NCI-H82 treated with DMSO at 0.1 percent for 48 hours (cell line): ENCODE measurements around the gene ETNK1.
"Not testable (repeated sequence)": the region's sequence is repeated elsewhere in the genome, so short reads cannot be mapped to it uniquely, and the experiment has no call there.

Experiments
- DNase-seq: peaks from one replicate; lab custom pipeline; 2025; ENCODE audit not compliant: unreplicated experiment; lab: John Stamatoyannopoulos, UW

Gene ETNK1

DNA sequence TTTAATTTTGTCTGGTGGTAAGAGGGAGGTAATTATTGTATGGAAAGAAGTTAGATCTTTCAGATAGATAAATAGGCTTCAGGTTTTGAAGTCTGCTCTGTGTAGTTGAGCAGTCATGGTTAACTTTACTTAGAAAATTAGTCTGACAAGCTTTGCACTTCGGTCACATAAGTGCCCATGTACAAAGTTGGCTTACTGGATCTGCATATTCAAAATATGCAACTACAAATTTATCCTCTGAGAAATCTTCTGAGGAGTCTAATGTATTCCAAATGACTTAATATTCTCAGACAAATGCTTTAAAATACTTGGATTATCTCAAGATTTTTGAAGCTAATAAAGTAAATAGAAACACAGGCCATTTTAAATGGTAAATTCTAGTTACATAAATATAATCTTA lies 61.2 kb downstream of the ETNK1 start:
- no peak for DNase-seq

GRCh38 chr12:22687361-22688076 lies 62.5 kb downstream of the ETNK1 start:
- no peak for DNase-seq

DNA sequence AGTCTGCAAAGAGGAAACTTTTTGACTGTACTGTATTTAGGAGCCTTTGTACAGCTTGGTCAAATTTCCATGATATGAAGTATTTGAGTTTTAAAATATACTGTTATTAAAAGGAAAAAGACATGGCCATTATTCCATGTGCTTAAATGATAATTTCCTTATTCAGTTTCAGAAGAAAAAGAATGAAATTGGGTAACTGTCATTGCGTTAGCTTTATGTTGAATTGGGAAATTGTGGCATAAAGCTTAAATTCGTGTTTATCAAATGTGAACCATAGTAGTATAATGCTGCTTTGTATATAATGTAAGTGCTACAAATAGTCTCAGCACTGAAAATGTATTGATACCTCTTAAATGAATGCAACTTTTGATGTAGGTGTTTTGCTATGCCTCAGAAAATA lies 64.9 kb downstream of the ETNK1 start:
- DNase-seq: no peak

DNA sequence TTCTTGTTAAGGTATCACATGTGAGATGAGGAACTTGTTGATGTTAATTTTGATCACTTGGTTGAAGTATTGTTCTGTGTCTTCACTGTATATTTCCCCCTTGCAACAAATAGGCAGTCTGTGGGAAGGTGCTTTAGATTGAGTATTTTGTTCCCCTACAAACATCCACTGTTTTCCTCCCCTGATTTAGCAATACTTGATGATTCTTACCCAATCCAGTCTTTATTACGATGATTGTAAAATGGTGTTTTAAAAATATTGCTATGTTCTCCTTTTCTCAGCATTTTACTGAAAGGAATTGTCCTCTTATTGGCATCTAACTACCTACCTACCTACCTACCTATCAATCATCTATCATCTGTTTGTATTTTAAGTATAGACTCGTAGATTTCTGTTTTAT lies 66.3 kb downstream of the ETNK1 start:
- DNase-seq: no peak

- DNase-seq: not testable (repeated sequence)
Measured at GRCh38 chr12:22692467-22692866, 67.5 kb downstream of the ETNK1 start.

- DNase-seq: no peak
Measured at GRCh38 chr12:22692964-22693555, 68.1 kb downstream of the ETNK1 start.

GRCh38 chr12:22698576-22698975 lies 73.6 kb downstream of the ETNK1 start:
- DNase-seq: no peak

DNA sequence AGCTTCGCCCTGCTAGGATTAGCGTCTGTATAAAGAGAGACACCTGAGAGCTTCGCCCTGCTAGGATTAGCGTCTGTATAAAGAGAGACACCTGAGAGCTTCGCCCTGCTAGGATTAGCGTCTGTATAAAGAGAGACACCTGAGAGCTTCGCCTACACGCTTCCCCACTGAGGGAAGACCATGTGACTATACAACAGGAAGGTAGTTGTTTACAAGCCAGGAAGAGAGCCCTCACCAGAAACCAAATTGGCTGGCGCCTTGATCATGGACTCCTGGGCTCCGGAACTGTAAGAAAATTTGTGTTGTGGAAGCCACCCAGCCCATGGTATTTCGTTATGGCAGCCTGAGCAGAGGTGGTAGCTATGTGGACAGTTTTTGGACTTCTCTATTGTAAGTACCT lies 74.7 kb downstream of the ETNK1 start:
- DNase-seq: not testable (repeated sequence)

- no peak for DNase-seq
Measured at GRCh38 chr12:22700106-22700505, 75.1 kb downstream of the ETNK1 start.

DNA sequence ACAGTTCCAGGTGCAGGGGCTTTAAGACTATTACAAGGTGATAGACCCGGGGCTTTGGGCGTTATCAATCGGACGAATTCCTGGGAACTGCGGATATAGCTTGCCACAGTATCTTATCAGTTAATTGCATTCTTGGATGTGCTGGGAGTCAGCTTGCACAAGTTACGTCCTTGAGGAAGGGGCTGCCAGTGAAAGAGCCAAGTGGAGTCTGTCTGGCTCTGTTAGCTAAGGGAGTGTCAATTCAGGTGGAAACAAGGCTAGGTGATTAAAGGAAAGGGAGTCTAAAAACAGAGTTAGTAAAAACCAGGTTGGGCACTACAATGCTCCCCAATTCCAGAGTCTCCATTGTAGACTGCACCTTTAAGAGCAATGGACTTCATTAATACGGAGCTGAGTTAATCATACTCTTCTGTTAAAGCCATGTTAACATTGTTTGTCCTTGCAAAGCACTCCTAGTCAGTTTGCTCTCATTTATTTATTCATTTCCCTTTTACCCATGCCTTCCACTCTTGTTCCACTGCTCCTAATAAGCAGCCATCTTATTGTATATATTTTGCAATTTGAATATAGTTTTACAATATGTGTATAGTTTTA lies 76.3 kb downstream of the ETNK1 start:
- not testable (repeated sequence) for DNase-seq

DNA sequence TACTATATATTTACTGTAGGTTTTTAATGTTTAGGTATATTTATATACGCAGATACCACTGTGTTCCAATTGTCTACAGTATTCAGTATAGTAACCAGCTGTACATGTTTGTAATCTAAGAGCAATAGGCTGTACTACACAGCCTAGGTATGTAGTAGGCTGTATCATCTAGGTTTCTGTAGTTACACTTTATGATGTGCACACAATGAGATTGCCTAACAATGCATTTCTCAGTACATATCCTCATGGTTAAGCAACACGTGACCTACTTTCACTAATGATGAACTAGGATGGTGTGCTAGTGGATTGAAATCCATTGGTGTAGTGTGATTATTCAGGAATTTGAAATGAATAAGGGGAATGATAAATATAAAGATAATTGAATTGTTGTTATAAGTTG lies 77.7 kb downstream of the ETNK1 start:
- no peak for DNase-seq

GRCh38 chr12:22709292-22709691 lies 84.3 kb downstream of the ETNK1 start:
- DNase-seq: no peak

DNA sequence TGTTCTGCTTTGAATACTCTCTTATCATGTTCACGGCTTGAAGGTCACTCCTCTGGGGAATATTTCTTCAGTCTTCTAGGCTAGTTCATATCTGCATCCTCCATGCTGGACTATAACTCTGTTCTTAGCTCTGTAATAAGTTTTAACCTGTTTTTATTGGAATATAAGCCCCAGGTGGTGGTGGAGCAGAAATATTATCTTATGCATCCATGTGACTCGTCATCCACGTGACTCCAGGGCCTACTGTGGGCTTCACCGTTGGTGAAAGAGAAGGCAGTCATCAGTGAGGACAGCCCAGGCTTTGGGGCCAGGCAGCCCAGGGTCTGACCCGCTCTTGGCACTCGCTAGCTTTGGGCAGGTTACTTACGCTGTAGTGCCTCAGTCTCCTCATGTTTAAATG lies 87.1 kb downstream of the ETNK1 start:
- no peak for DNase-seq

DNA sequence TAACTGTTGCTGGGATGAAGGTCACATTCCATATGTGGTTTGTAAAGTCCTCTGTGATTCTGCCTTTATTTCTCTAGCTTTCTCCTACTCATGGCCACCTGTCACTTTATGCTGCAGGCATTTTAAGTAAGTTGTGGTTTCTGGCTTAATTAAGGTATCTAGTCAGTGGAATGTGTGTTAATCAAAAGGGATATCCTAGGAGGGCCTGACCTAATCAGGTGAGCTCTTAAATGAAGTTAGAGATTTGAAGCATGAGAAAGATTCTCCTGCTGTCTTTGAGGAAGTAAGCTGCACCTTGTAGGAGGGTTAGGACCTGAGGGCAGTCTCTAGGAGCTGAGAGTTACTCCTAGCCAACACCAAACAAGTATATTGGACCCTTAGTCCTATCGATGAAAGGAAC lies 90.3 kb downstream of the ETNK1 start:
- no peak for DNase-seq

DNA sequence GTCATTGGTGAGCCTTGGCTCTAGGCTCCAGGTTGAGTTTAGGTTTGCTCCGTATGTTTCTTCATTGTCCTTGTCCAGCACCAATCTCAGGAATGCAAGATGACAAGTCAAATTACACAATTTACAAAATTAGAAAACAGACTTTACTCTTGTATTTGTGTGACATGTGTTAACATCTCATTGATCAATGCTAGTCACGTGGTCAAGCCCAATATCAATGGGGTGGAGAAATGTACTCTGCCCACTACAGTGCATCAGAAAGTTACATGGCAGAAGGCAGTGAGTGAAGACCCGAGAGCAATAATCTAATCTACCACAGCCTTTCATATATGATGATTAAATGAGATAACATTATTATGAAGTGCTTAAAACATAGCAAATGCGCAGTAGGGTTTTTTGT lies 94.8 kb downstream of the ETNK1 start:
- DNase-seq: no peak

- no peak for DNase-seq
Measured at GRCh38 chr12:22722081-22722480, 97.1 kb downstream of the ETNK1 start.

GRCh38 chr12:22722779-22723178 lies 97.8 kb downstream of the ETNK1 start:
- no peak for DNase-seq

- peak; percentile 85 for DNase-seq
Measured at GRCh38 chr12:22728987-22729386, 104.0 kb downstream of the ETNK1 start.

GRCh38 chr12:22729431-22729956 lies 104.5 kb downstream of the ETNK1 start:
- DNase-seq: no peak

- DNase-seq: no peak
Measured at GRCh38 chr12:22729957-22730443, 105.0 kb downstream of the ETNK1 start.

DNA sequence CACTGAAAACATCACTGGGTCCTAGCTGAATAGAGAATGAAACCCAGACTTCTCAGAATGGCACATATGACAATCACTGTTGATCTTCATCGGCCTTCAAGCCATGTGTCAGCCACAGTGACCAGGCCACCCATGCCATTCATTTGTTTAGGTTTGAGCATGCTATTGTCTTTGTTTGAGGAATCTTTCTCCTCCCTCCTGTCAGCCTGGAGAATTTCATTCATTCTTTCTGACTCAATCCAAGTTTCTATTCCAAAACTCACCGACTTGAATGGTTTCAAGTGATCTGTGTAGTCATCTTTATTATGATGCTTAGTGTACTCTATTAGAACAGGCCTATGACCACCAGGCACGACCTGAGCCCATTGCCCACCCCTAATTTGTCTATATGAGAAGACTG lies 106.3 kb downstream of the ETNK1 start:
- DNase-seq: no peak

- DNase-seq: no peak
Measured at GRCh38 chr12:22733756-22734155, 108.8 kb downstream of the ETNK1 start.
